Activated CD8-positive, alpha-beta T cell treated with anti-CD3 and anti-CD28 coated beads, Interleukin-2, amount 10 ng/mL, durations not matched to agents 7 days and 5 days (primary cell): Measurements from ENCODE around the gene GUCD1. TPM values are rescaled to one million over a fixed set of nuclear protein-coding genes. Genes with fewer than 3 reads are reported as not detected.

Experiments used
- ATAC-seq: fragments of 150-1000 bp; cut with Tn5 transposase; one replicate; pipeline ENCODE4 v1.10.0; 2021; ENCODE audit warnings: moderate library complexity
- CTCF ChIA-PET: fragments of 350-600 bp; sonication (Branson Sonifier 250); formaldehyde crosslinking; loops from one replicate; lab custom pipeline; 2021; ENCODE audit warnings: antibody characterized with exemption; lab: Charles Lee
- POLR2A ChIA-PET: fragments of 350-600 bp; sonication (Branson Sonifier 250); formaldehyde crosslinking; loops from one replicate; lab custom pipeline; 2021; ENCODE audit warnings: antibody characterized with exemption; lab: Charles Lee
- DNase-seq: peaks from one replicate; pipeline ENCODE4 v3.0.0-alpha.2; 2020
- H3K27ac Mint-ChIP-seq: one replicate; pipeline ENCODE4 v1.8.0; 2021; ENCODE audit warnings: mild to moderate bottlenecking, mixed read lengths
- H3K27me3 Mint-ChIP-seq: one replicate; pipeline ENCODE4 v1.8.0; 2021; ENCODE audit warnings: low read depth, mixed read lengths
- H3K36me3 Mint-ChIP-seq: one replicate; pipeline ENCODE4 v1.8.0; 2021; ENCODE audit warnings: low read depth, mixed read lengths
- H3K4me1 Mint-ChIP-seq: one replicate; pipeline ENCODE4 v1.8.0; 2021; ENCODE audit warnings: low read depth, mixed read lengths
- H3K4me3 Mint-ChIP-seq: one replicate; pipeline ENCODE4 v1.8.0; 2021; ENCODE audit warnings: mild to moderate bottlenecking, mixed read lengths
- H3K9me3 Mint-ChIP-seq: one replicate; pipeline ENCODE4 v1.8.0; 2022; ENCODE audit warnings: mixed read lengths; ENCODE audit not compliant: insufficient read depth
- total RNA-seq, 2 experiments: library from RNA; stranded (reverse); gene quantifications; one replicate each; pipeline ENCODE4 v1.2.3, GENCODE V29; 2021

Gene GUCD1
- total RNA-seq, 2 experiments from 2014 or later = 129 to 133 TPM

DNA sequence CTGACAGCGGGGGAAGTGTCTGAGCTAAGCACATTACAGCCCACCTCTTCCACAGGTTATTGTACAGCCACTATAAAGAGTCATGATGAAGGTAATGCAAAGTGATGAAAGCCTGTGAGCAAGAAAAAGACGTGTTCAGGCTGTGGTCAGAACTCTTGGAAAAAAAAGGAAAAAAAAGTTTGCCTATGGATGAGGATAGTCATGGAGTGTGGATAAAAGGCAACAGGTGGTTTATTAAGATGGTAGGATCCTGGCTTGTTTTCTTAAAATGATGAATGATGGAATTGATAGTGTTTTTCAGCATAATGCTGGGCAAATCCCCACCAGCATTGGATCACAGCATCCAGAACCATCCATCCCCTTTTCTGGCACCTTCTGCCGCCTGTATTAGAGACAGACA lies 36.7 kb downstream of the GUCD1 start:
- peaks cover 12% of the 10 kb centered on the region for H3K27me3 Mint-ChIP-seq
- DNase-seq (no peak), ATAC-seq (no peak)
- no peaks in the 10 kb centered on the region for H3K36me3 Mint-ChIP-seq
- H3K4me3 Mint-ChIP-seq = no peak overlapping the region
- CTCF ChIA-PET = interaction anchor here (1.0 to 1.7 kb wide), 3 partner anchors 16 to 83 kb away, joined by 3 to 4 read pairs (median 3); no protein-coding TSS in a partner anchor
- H3K4me1 Mint-ChIP-seq = peaks cover 11% of the 10 kb centered on the region
- POLR2A ChIA-PET = no interaction called here
- no peak overlapping the region for H3K27ac Mint-ChIP-seq
- no peaks in the 10 kb centered on the region for H3K9me3 Mint-ChIP-seq

- H3K27me3 Mint-ChIP-seq = peaks cover 12% of the 10 kb centered on the region
- POLR2A ChIA-PET = no interaction called here
- no peak overlapping the region for H3K27ac Mint-ChIP-seq
- H3K4me1 Mint-ChIP-seq = peaks cover 11% of the 10 kb centered on the region
- no peak overlapping the region for H3K4me3 Mint-ChIP-seq
- H3K9me3 Mint-ChIP-seq = no peaks in the 10 kb centered on the region
- ATAC-seq (no peak), DNase-seq (no peak)
- CTCF ChIA-PET = interaction anchor here (0.8 to 1.7 kb wide), 4 partner anchors 9 to 82 kb away, joined by 3 to 4 read pairs (median 4); no protein-coding TSS in a partner anchor
- H3K36me3 Mint-ChIP-seq = no peaks in the 10 kb centered on the region
These were observed 37.5 kb downstream of the GUCD1 start for GRCh38 chr22:24517446-24517845.

- ChIA-PET CTCF (interaction anchor here (1.7 kb wide), 1 partner anchor 14 kb away, joined by 4 read pairs; no protein-coding TSS in a partner anchor), POLR2A (no interaction called here)
- H3K27me3 Mint-ChIP-seq = peaks cover 12% of the 10 kb centered on the region
These were observed 38.6 kb downstream of the GUCD1 start for GRCh38 chr22:24516301-24516737.

DNA sequence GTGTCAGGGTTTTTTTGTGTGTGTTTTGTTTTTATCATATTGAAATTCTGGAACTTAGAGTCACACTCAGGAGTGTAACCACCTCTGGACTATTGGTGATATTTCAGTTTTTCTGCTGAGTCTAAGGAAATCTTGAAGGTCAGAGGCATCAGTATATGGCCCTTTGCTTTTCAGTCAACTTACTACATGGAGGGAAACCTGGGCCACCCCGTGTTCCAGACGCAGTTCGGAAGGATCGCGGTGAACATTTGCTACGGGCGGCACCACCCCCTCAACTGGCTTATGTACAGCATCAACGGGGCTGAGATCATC lies 40.0 kb downstream of the GUCD1 start:
- CTCF ChIA-PET = interaction anchor here (1.2 kb wide), 1 partner anchor 15 kb away, joined by 4 read pairs; no protein-coding TSS in a partner anchor
- no peaks in the 10 kb centered on the region for H3K9me3 Mint-ChIP-seq

More at GRCh38 chr22:24516301-24516737, 38.6 kb downstream of the GUCD1 start:
- Mint-ChIP-seq H3K36me3 (no peaks in the 10 kb centered on the region), H3K4me3 (no peak overlapping the region), H3K27ac (no peak overlapping the region), H3K9me3 (no peaks in the 10 kb centered on the region), H3K4me1 (peaks cover 13% of the 10 kb centered on the region)
- DNase-seq (no peak), ATAC-seq (no peak)

GRCh38 chr22:24514241-24515026 lies 40.5 kb downstream of the GUCD1 start:
- no peak for DNase-seq
- Mint-ChIP-seq H3K27me3 (peaks cover 13% of the 10 kb centered on the region), H3K4me1 (peaks cover 21% of the 10 kb centered on the region), H3K27ac (no peak overlapping the region), H3K9me3 (no peaks in the 10 kb centered on the region), H3K4me3 (no peak overlapping the region), H3K36me3 (no peaks in the 10 kb centered on the region)
- ChIA-PET POLR2A (interaction anchor here (0.6 kb wide), 2 partner anchors 41 to 665 kb away, joined by 3 read pairs; partner anchors contain the start of gene GUCD1), CTCF (interaction anchor here (1.2 kb wide), 1 partner anchor 16 kb away, joined by 4 read pairs; no protein-coding TSS in a partner anchor)
- ATAC-seq = no peak

More for the DNA sequence above, 40.0 kb downstream of the GUCD1 start:
- Mint-ChIP-seq H3K27ac (no peak overlapping the region), H3K4me3 (no peak overlapping the region), H3K36me3 (no peaks in the 10 kb centered on the region), H3K4me1 (peaks cover 21% of the 10 kb centered on the region), H3K27me3 (peaks cover 9% of the 10 kb centered on the region)
- ATAC-seq = no peak
- DNase-seq = no peak
- POLR2A ChIA-PET = no interaction called here

- ATAC-seq (no peak), DNase-seq (no peak)
- H3K27me3 Mint-ChIP-seq = peaks cover 11% of the 10 kb centered on the region
- H3K4me3 Mint-ChIP-seq = no peak overlapping the region
- H3K27ac Mint-ChIP-seq = no peak overlapping the region
- no peaks in the 10 kb centered on the region for H3K36me3 Mint-ChIP-seq
- no peaks in the 10 kb centered on the region for H3K9me3 Mint-ChIP-seq
- ChIA-PET CTCF (interaction anchor here (1.2 to 3.5 kb wide), 2 partner anchors 8 to 17 kb away, joined by 4 to 15 read pairs; no protein-coding TSS in a partner anchor), POLR2A (interaction anchor here (0.6 kb wide), 1 partner anchor 664 kb away, joined by 3 read pairs; no protein-coding TSS in a partner anchor)
- peaks cover 16% of the 10 kb centered on the region for H3K4me1 Mint-ChIP-seq
These were observed 41.3 kb downstream of the GUCD1 start for GRCh38 chr22:24513378-24514240.

DNA sequence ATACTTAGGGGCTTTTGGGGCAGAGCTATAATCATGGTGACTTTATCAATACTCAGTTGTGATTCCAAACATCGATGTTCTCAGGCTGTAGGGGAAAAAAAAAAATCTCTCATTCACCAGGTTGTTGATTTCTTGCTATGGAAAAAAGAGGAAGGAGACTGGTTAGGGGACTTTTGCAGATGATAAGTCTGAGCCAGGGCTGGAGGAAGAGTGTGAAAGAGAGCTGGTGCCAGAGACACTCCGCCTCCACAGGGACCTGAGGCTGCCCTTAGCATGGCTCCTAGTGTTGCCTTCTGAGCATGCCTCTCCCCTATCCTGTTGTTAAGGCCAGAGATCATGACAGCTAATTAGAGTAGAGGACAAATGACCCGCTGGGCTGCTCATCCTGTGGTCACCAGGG lies 42.9 kb downstream of the GUCD1 start:
- Mint-ChIP-seq H3K36me3 (no peaks in the 10 kb centered on the region), H3K9me3 (no peaks in the 10 kb centered on the region), H3K4me1 (peaks cover 17% of the 10 kb centered on the region), H3K27ac (no peak overlapping the region), H3K27me3 (peaks cover 5% of the 10 kb centered on the region), H3K4me3 (no peak overlapping the region)
- DNase-seq (no peak), ATAC-seq (no peak)
- ChIA-PET CTCF (interaction anchor here (1.8 to 3.5 kb wide), 2 partner anchors 9 to 10 kb away, joined by 4 to 15 read pairs; no protein-coding TSS in a partner anchor), POLR2A (no interaction called here)

GRCh38 chr22:24510637-24511625 lies 44.0 kb downstream of the GUCD1 start:
- Mint-ChIP-seq H3K36me3 (no peaks in the 10 kb centered on the region), H3K9me3 (no peaks in the 10 kb centered on the region), H3K27ac (no peak overlapping the region), H3K4me1 (peaks cover 20% of the 10 kb centered on the region), H3K4me3 (no peak overlapping the region), H3K27me3 (peaks cover 5% of the 10 kb centered on the region)
- ChIA-PET CTCF (interaction anchor here (0.6 to 3.5 kb wide), 6 partner anchors 8 to 288 kb away, joined by 3 to 15 read pairs (median 4); no protein-coding TSS in a partner anchor), POLR2A (no interaction called here)
- ATAC-seq = no peak
- DNase-seq = no peak

DNA sequence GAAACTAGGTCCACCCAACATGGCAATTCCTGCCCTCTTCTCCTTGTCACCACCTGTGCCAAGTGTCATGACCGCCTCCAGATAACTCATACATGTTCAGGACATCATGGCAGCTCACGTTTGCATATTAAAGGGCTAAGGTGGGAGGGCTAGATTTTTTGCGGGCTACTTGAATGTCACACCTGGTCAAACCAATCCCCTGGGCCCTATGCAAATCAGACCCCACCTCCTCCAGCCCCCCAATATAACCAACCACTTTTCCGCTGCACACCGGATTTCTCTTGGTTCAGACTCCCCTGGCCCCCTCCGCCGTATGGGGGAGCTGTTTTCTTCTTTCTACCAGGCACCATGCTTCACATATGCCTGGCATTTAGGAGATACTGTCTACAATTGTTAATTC lies 47.2 kb downstream of the GUCD1 start:
- POLR2A ChIA-PET = interaction anchor here (0.7 kb wide), 1 partner anchor 88 kb away, joined by 3 read pairs; no protein-coding TSS in a partner anchor

DNA sequence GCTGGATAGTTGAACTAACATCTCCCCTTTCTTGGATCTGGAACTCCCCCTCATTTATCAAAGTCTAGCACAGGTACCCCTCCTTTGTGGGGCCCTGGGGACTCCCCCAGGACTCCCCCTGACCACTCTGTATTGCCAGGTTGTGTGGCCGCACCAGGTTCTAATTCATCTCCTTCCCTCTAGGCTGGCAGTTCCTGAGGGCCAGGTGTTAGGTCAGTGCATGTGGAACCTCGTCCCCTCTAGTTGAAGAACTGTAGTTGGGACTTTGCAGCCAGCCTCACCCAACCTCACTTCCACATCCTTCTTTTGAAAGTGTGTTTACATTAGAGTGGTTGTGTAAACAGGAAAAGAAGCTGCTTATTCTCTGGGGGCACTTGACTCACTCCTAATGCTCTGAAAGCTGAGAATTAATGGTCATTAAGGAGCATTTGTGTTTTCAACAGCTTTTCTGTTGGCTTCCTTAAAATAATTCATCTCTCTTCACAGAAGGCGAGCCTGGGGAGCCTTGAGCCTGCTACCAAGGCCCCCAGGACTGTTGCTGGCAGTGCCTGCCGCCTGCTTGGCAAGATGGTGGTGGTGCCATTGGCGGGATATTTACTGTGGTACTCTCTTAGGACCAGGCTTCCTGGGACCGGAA lies 48.0 kb downstream of the GUCD1 start:
- Mint-ChIP-seq H3K9me3 (no peaks in the 10 kb centered on the region), H3K27me3 (peaks cover 9% of the 10 kb centered on the region), H3K4me3 (no peak overlapping the region), H3K36me3 (no peaks in the 10 kb centered on the region), H3K4me1 (peaks cover 39% of the 10 kb centered on the region), H3K27ac (no peak overlapping the region)
- POLR2A ChIA-PET = interaction anchor here (0.6 to 0.7 kb wide), 2 partner anchors 22 to 87 kb away, joined by 3 to 4 read pairs; no protein-coding TSS in a partner anchor
- CTCF ChIA-PET = interaction anchor here (1.2 to 2.4 kb wide), 4 partner anchors 15 to 182 kb away, joined by 3 to 11 read pairs (median 5); no protein-coding TSS in a partner anchor
- no peak for ATAC-seq
- DNase-seq = no peak

More for the DNA sequence above, 47.2 kb downstream of the GUCD1 start:
- ATAC-seq (no peak), DNase-seq (no peak)
- H3K9me3 Mint-ChIP-seq = no peaks in the 10 kb centered on the region
- H3K27me3 Mint-ChIP-seq = peaks cover 5% of the 10 kb centered on the region
- H3K4me3 Mint-ChIP-seq = no peak overlapping the region
- no peak overlapping the region for H3K27ac Mint-ChIP-seq
- peaks cover 35% of the 10 kb centered on the region for H3K4me1 Mint-ChIP-seq
- H3K36me3 Mint-ChIP-seq = no peaks in the 10 kb centered on the region
- CTCF ChIA-PET = interaction anchor here (1.2 to 2.4 kb wide), 4 partner anchors 14 to 183 kb away, joined by 3 to 11 read pairs (median 5); no protein-coding TSS in a partner anchor
